H9 (cell line): Measurements from ENCODE around the gene RASAL1. TPM values are rescaled to one million over a fixed set of nuclear protein-coding genes. Genes with fewer than 3 reads are reported as not detected.

ENCODE experiments used
- DNase-seq: peaks from one replicate; pipeline ENCODE4 v3.0.0-alpha.2; 2017
- H2AFZ ChIP-seq: one replicate; pipeline ENCODE4 v1.6.1; 2013; ENCODE audit warnings: mild to moderate bottlenecking, low read length, control low read depth, moderate library complexity
- H2AK5ac ChIP-seq: 2 replicates; pipeline ENCODE4 v1.6.1; 2013; ENCODE audit warnings: low read length, control low read depth, mixed read lengths; ENCODE audit not compliant: insufficient read length
- H2BK120ac ChIP-seq: one replicate; pipeline ENCODE4 v1.6.1; 2013; ENCODE audit warnings: low read depth, mild to moderate bottlenecking, low read length, control low read depth, inconsistent platforms; ENCODE audit not compliant: poor library complexity, severe bottlenecking
- H2BK12ac ChIP-seq: 2 replicates; pipeline ENCODE4 v1.6.1; 2013; ENCODE audit warnings: low read length, control low read depth, mixed read lengths, low read depth; ENCODE audit not compliant: insufficient read length
- H2BK15ac ChIP-seq: 2 replicates; pipeline ENCODE4 v1.6.1; 2013; ENCODE audit warnings: low read depth, low read length, control low read depth
- H2BK20ac ChIP-seq: one replicate; pipeline ENCODE4 v1.6.1; 2013; ENCODE audit warnings: low read depth, mild to moderate bottlenecking, low read length, control low read depth, inconsistent platforms; ENCODE audit not compliant: poor library complexity, severe bottlenecking
- H2BK5ac ChIP-seq: 2 replicates; pipeline ENCODE4 v1.6.1; 2013; ENCODE audit warnings: low read length, control low read depth, mixed read lengths; ENCODE audit not compliant: insufficient read length
- H3K14ac ChIP-seq: 2 replicates; pipeline ENCODE4 v1.6.1; 2013; ENCODE audit warnings: low read length, control low read depth; ENCODE audit not compliant: insufficient read depth
- H3K18ac ChIP-seq: 2 replicates; pipeline ENCODE4 v1.6.1; 2013; ENCODE audit warnings: low read depth, mild to moderate bottlenecking, mixed read lengths, low read length, control low read depth; ENCODE audit not compliant: insufficient read length
- H3K23ac ChIP-seq: 2 replicates; pipeline ENCODE4 v1.6.1; 2013; ENCODE audit warnings: low read length, control low read depth, mixed read lengths, low read depth; ENCODE audit not compliant: insufficient read length
- H3K23me2 ChIP-seq: 2 replicates; pipeline ENCODE4 v1.6.1; 2013; ENCODE audit warnings: low read depth, mild to moderate bottlenecking, mixed read lengths, low read length, control low read depth; ENCODE audit not compliant: insufficient read length, poor library complexity, severe bottlenecking
- H3K27ac ChIP-seq: 2 replicates; pipeline ENCODE4 v1.5.1; 2013; ENCODE audit warnings: low read length, control low read depth, mixed read lengths, low read depth; ENCODE audit not compliant: insufficient read length
- H3K27me3 ChIP-seq: 2 replicates; pipeline ENCODE4 v1.6.1; 2013; ENCODE audit warnings: low read length, control low read depth, inconsistent platforms; ENCODE audit not compliant: insufficient read depth
- H3K4ac ChIP-seq: 2 replicates; pipeline ENCODE4 v1.6.1; 2013; ENCODE audit warnings: low read depth, mild to moderate bottlenecking, control low read depth, inconsistent platforms, low read length, moderate library complexity
- H3K4me1 ChIP-seq: 2 replicates; pipeline ENCODE4 v1.6.1; 2013; ENCODE audit warnings: low read length, control low read depth, inconsistent platforms; ENCODE audit not compliant: insufficient read depth
- H3K4me2 ChIP-seq: 2 replicates; pipeline ENCODE4 v1.6.1; 2013; ENCODE audit warnings: low read length, control low read depth, mixed read lengths; ENCODE audit not compliant: insufficient read length, insufficient read depth
- H3K56ac ChIP-seq: 2 replicates; pipeline ENCODE4 v1.6.1; 2013; ENCODE audit warnings: low read depth, mild to moderate bottlenecking, mixed read lengths, low read length, control low read depth; ENCODE audit not compliant: insufficient read length
- H3K79me1 ChIP-seq: 2 replicates; pipeline ENCODE4 v1.6.1; 2013; ENCODE audit warnings: low read depth, mild to moderate bottlenecking, moderate library complexity, low read length, control low read depth, inconsistent platforms; ENCODE audit not compliant: insufficient read depth, poor library complexity, severe bottlenecking
- H3K79me2 ChIP-seq: 2 replicates; pipeline ENCODE4 v1.6.1; 2013; ENCODE audit warnings: low read length, control low read depth, inconsistent platforms; ENCODE audit not compliant: insufficient read depth
- H3K9ac ChIP-seq: 2 replicates; pipeline ENCODE4 v1.6.1; 2013; ENCODE audit warnings: low read length, control low read depth, mixed read lengths; ENCODE audit not compliant: insufficient read length; ENCODE audit errors: extremely low read depth
- H3K9me3 ChIP-seq: one replicate; pipeline ENCODE4 v1.6.1; 2013; ENCODE audit warnings: low read depth, low read length, inconsistent platforms; ENCODE audit not compliant: control insufficient read depth
- H3T11ph ChIP-seq: one replicate; pipeline ENCODE4 v1.6.1; 2013; ENCODE audit warnings: mild to moderate bottlenecking, low read length, control low read depth, inconsistent platforms
- H4K20me1 ChIP-seq: one replicate; pipeline ENCODE4 v1.6.1; 2013; ENCODE audit not compliant: control insufficient read depth, insufficient read length, insufficient read depth
- H4K5ac ChIP-seq: 2 replicates; pipeline ENCODE4 v1.6.1; 2013; ENCODE audit warnings: low read depth, mild to moderate bottlenecking, mixed read lengths, low read length, control low read depth; ENCODE audit not compliant: insufficient read length
- H4K8ac ChIP-seq: replicated peaks from 2 replicates; pipeline ENCODE4 v1.6.1; 2013; ENCODE audit warnings: low read length, control low read depth, mixed read lengths, low read depth; ENCODE audit not compliant: insufficient read length
- H4K91ac ChIP-seq: 2 replicates; pipeline ENCODE4 v1.6.1; 2013; ENCODE audit warnings: low read depth, mild to moderate bottlenecking, moderate library complexity, mixed read lengths, low read length, control low read depth; ENCODE audit not compliant: insufficient read length
- H3K27ac Mint-ChIP-seq, 3 experiments: 2 replicates in 2 of 3; 3 replicates in 1 of 3; pipeline ENCODE4 v1.8.0; 2020 to 2021; ENCODE audit warnings: mixed read lengths in 3 of 3, mild to moderate bottlenecking in 1 of 3, moderate library complexity in 1 of 3
- H3K27me3 Mint-ChIP-seq: 2 replicates; pipeline ENCODE4 v1.8.0; 2021; ENCODE audit warnings: low read depth, mild to moderate bottlenecking, moderate library complexity, mixed read lengths
- H3K36me3 Mint-ChIP-seq, 3 experiments: 2 replicates in 2 of 3; 3 replicates in 1 of 3; pipeline ENCODE4 v1.8.0; 2020 to 2021; ENCODE audit warnings: low read depth in 3 of 3, mixed read lengths in 3 of 3; ENCODE audit not compliant: insufficient read depth in 1 of 3
- H3K4me1 Mint-ChIP-seq, 2 experiments: 2 replicates each; pipeline ENCODE4 v1.8.0; 2020; ENCODE audit warnings: mixed read lengths in 2 of 2
- H3K4me3 Mint-ChIP-seq, 2 experiments: 2 replicates in 1 of 2; 3 replicates in 1 of 2; pipeline ENCODE4 v1.8.0; 2020 to 2021; ENCODE audit warnings: mild to moderate bottlenecking in 2 of 2, mixed read lengths in 2 of 2, moderate library complexity in 1 of 2
- H3K9me3 Mint-ChIP-seq, 2 experiments: 2 replicates in 1 of 2; 3 replicates in 1 of 2; pipeline ENCODE4 v1.8.0; 2020; ENCODE audit warnings: mild to moderate bottlenecking in 2 of 2, mixed read lengths in 2 of 2, moderate library complexity in 1 of 2
- WGBS: extraction: QIAGEN DNeasy Blood & Tissue Kit; methylation state at CpG from one replicate; pipeline ENCODE4 v1.1.7; 2013; ENCODE audit warnings: missing lambda C conversion rate, low lambda C conversion rate, mixed read lengths; ENCODE audit not compliant: insufficient read length; ENCODE audit errors: extremely low coverage; 5-methylcytosine and 5-hydroxymethylcytosine counted together
- total RNA-seq: library from RNA; stranded (reverse); gene quantifications from 2 replicates; pipeline ENCODE4 v1.2.1, GENCODE V29; 2021
- TF ChIP-seq, protein P1 (sequence below): fragments of 200-600 bp; sonication (generic); conservative IDR thresholded peaks from 3 replicates; pipeline ENCODE4 v1.8.0; 2021; ENCODE audit warnings: antibody characterized with exemption, mild to moderate bottlenecking

Gene RASAL1
- total RNA-seq, 1 experiment from 2014 or later: 2.3 TPM

DNA sequence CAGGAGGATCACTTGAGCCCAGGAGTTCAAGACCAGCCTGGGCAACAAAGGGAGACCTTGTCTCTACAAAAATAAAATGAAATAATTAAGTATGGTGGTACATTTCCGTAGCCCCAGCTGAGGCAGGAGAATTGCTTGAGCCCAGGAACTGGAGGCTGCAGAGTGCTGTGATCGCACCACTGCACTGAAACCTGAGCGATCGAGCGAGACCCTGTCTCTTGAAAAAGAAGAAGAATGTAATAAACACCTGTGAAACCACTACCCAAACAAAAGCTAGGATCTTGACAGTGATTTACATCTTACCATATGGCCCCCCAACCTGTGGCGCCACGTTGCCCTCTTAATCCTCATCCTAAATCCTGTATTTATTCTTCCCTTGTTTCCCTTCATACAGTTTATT lies 84.8 kb downstream of the RASAL1 start:
- Histone ChIP-seq H3K27ac (no peak overlapping the region), H4K8ac (no peak overlapping the region), H2BK5ac (no peak overlapping the region), H3K27me3 (peaks cover 9% of the 10 kb centered on the region), H3K23me2 (no peaks in the 10 kb centered on the region), H3K18ac (no peak overlapping the region), H3K14ac (no peak overlapping the region), H3T11ph (no peak overlapping the region), H2BK20ac (no peak overlapping the region), H3K56ac (no peak overlapping the region), H3K4me1 (no peaks in the 10 kb centered on the region), H2AK5ac (no peak overlapping the region), H2BK12ac (no peak overlapping the region), H3K79me2 (no peaks in the 10 kb centered on the region), H3K4ac (no peak overlapping the region), H4K20me1 (no peaks in the 10 kb centered on the region), H4K91ac (no peak overlapping the region), H4K5ac (no peak overlapping the region), H2AFZ (no peak overlapping the region), H2BK120ac (no peak overlapping the region), H3K9me3 (no peaks in the 10 kb centered on the region), H3K79me1 (no peaks in the 10 kb centered on the region), H3K9ac (no peak overlapping the region), H2BK15ac (no peak overlapping the region), H3K23ac (no peak overlapping the region), H3K4me2 (no peak overlapping the region)
- Mint-ChIP-seq H3K4me1 (peaks cover 3 to 4% of the 10 kb centered on the region in 2 experiments; a peak in 2 of 4 replicates), H3K36me3 (no peaks in the 10 kb centered on the region), H3K27me3 (peaks cover 63% of the 10 kb centered on the region), H3K9me3 (no peaks in the 10 kb centered on the region), H3K27ac (no peak overlapping the region), H3K4me3 (no peak overlapping the region)
- DNase-seq: no peak
- TF ChIP-seq, protein P1, sequence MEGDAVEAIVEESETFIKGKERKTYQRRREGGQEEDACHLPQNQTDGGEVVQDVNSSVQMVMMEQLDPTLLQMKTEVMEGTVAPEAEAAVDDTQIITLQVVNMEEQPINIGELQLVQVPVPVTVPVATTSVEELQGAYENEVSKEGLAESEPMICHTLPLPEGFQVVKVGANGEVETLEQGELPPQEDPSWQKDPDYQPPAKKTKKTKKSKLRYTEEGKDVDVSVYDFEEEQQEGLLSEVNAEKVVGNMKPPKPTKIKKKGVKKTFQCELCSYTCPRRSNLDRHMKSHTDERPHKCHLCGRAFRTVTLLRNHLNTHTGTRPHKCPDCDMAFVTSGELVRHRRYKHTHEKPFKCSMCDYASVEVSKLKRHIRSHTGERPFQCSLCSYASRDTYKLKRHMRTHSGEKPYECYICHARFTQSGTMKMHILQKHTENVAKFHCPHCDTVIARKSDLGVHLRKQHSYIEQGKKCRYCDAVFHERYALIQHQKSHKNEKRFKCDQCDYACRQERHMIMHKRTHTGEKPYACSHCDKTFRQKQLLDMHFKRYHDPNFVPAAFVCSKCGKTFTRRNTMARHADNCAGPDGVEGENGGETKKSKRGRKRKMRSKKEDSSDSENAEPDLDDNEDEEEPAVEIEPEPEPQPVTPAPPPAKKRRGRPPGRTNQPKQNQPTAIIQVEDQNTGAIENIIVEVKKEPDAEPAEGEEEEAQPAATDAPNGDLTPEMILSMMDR: no peak
- WGBS: no CpG with 5 or more reads among the region's 7 CpGs
